HCT116 (cell line): ENCODE results near the gene ID3. TPM values are rescaled to one million over a fixed set of nuclear protein-coding genes. Genes with fewer than 3 reads are reported as not detected.

Experiments
- ATAC-seq: fragments of 200-7000 bp; cut with Tn5 transposase; 2 replicates; pipeline ENCODE4 v1.9.1; 2020; ENCODE audit warnings: mild to moderate bottlenecking, moderate library complexity
- BruUV-seq: library from RNA; stranded (reverse); fragments of 400-500 nt; replicated peaks from 2 replicates; lab custom pipeline; 2021; lab: Mats Ljungman, UMichigan
- CTCF ChIA-PET: fragments of 300-600 bp; sonication (Branson Sonifier 250); formaldehyde crosslinking; loops from one replicate; lab custom pipeline; 2021; ENCODE audit warnings: antibody characterized with exemption; lab: Charles Lee
- POLR2A ChIA-PET: fragments of 300-600, 350-600 bp; sonication (Branson Sonifier 250); formaldehyde crosslinking; loops from one replicate; lab custom pipeline; 2021; ENCODE audit warnings: antibody characterized with exemption; lab: Charles Lee
- RAD21 ChIA-PET, 2 experiments: fragments of 300-600 bp; sonication (Branson Sonifier 250); formaldehyde crosslinking; loops; one replicate each; lab custom pipeline; 2023; ENCODE audit warnings: low total read pairs in 2 of 2; ENCODE audit not compliant: uncharacterized antibody in 2 of 2, unreplicated experiment in 2 of 2, low non-redundant PET in 1 of 2; lab: Charles Lee
- DNase-seq: peaks from one replicate; pipeline ENCODE4 v3.0.0-alpha.2; 2010; ENCODE audit warnings: low read depth, low spot score
- H2AFZ ChIP-seq: fragments of 200-600 bp; shearing (Covaris generic), sonication (generic); 2 replicates; pipeline ENCODE4 v1.6.1; 2017; ENCODE audit warnings: low read depth, mixed run types, mixed read lengths, antibody characterized with exemption, low read length; ENCODE audit not compliant: poor library complexity, severe bottlenecking
- H3K27ac ChIP-seq: 2 replicates; pipeline ENCODE4 v1.5.1; 2012; ENCODE audit warnings: low read depth, low read length
- H3K27me3 ChIP-seq: fragments of 200-600 bp; sonication (generic); 2 replicates; pipeline ENCODE4 v1.6.1; 2016; ENCODE audit warnings: mixed run types, low read length, mixed read lengths; ENCODE audit not compliant: insufficient read depth
- H3K36me3 ChIP-seq, 2 experiments: fragments of 200-500 bp in 1 of 2; fragments of 200-600 bp in 1 of 2; sonication (Bioruptor generic) in 1 of 2; sonication (generic) in 1 of 2; 2 replicates each; pipeline versions ENCODE4 v1.5.1 to v1.6.1; 2014 to 2016; ENCODE audit warnings: low read length in 2 of 2, inconsistent platforms in 1 of 2, mixed read lengths in 1 of 2, mixed run types in 1 of 2; ENCODE audit not compliant: insufficient read depth in 2 of 2, control insufficient read depth in 1 of 2
- H3K4me1 ChIP-seq, 2 experiments: fragments of 200-600 bp in 1 of 2; sonication (generic) in 1 of 2; 2 replicates each; pipeline versions ENCODE4 v1.5.1 to v1.6.1; 2012 to 2017; ENCODE audit warnings: low read length in 2 of 2, inconsistent platforms in 1 of 2, mild to moderate bottlenecking in 1 of 2, mixed read lengths in 1 of 2, mixed run types in 1 of 2, moderate library complexity in 1 of 2; ENCODE audit not compliant: insufficient read depth in 2 of 2, control insufficient read depth in 1 of 2
- H3K4me2 ChIP-seq: fragments of 200-600 bp; sonication (generic); 2 replicates; pipeline ENCODE4 v1.6.1; 2017; ENCODE audit warnings: mixed run types, low read length, mixed read lengths
- H3K4me3 ChIP-seq, 2 experiments: fragments of 200-600 bp in 1 of 2; sonication (generic) in 1 of 2; replicated peaks in 1 of 2; 2 replicates each; pipeline ENCODE4 v1.5.1; 2011 to 2016; ENCODE audit warnings: low read length in 2 of 2, control low read depth in 1 of 2, low read depth in 1 of 2, mild to moderate bottlenecking in 1 of 2, mixed read lengths in 1 of 2, mixed run types in 1 of 2
- H3K79me2 ChIP-seq: fragments of 200-600 bp; sonication (generic); 2 replicates; pipeline ENCODE4 v1.6.1; 2017; ENCODE audit warnings: mild to moderate bottlenecking, mixed run types, low read length, moderate library complexity, mixed read lengths; ENCODE audit not compliant: insufficient read depth
- H3K9ac ChIP-seq: fragments of 200-600 bp; sonication (generic); 2 replicates; pipeline ENCODE4 v1.6.1; 2016; ENCODE audit warnings: low read length, mixed read lengths
- H3K9me2 ChIP-seq: fragments of 200-600 bp; sonication (generic), shearing (Covaris generic); 2 replicates; pipeline ENCODE4 v1.6.1; 2017; ENCODE audit warnings: mixed run types, mild to moderate bottlenecking, moderate library complexity; ENCODE audit not compliant: insufficient read depth
- H3K9me3 ChIP-seq, 2 experiments: fragments of 200-500 bp in 1 of 2; fragments of 200-600 bp in 1 of 2; sonication (Bioruptor generic) in 1 of 2; sonication (generic) in 1 of 2; 2 replicates each; pipeline ENCODE4 v1.6.1; 2014 to 2017; ENCODE audit warnings: low read length in 2 of 2, mixed read lengths in 2 of 2, inconsistent platforms in 1 of 2, low read depth in 1 of 2, mild to moderate bottlenecking in 1 of 2, mixed run types in 1 of 2, moderate library complexity in 1 of 2; ENCODE audit not compliant: control insufficient read depth in 1 of 2, insufficient read depth in 1 of 2
- H4K20me1 ChIP-seq: fragments of 200-600 bp; sonication (generic), shearing (Covaris generic); 2 replicates; pipeline ENCODE4 v1.6.1; 2017; ENCODE audit warnings: mixed run types, mild to moderate bottlenecking, moderate library complexity; ENCODE audit not compliant: insufficient read depth
- ELF1 ChIP-seq: IDR thresholded peaks from 2 replicates; pipeline ENCODE4 v1.6.1; 2012; ENCODE audit warnings: low read depth, borderline replicate concordance
- JUND ChIP-seq: IDR thresholded peaks from 2 replicates; pipeline ENCODE4 v1.6.1; 2012
- MAX ChIP-seq: IDR thresholded peaks from 2 replicates; pipeline ENCODE4 v1.6.1; 2012
- POLR2A ChIP-seq: IDR thresholded peaks from 2 replicates; pipeline ENCODE4 v1.7.0; 2011; ENCODE audit warnings: borderline replicate concordance; ENCODE audit not compliant: insufficient read depth, insufficient read length; ENCODE audit errors: extremely low read depth
- SIN3A ChIP-seq: IDR thresholded peaks from 2 replicates; pipeline ENCODE4 v1.6.1; 2012; ENCODE audit warnings: low read depth
- TCF7L2 ChIP-seq: IDR thresholded peaks from 2 replicates; pipeline ENCODE4 v1.7.0; 2011; ENCODE audit warnings: borderline replicate concordance, inconsistent platforms; ENCODE audit not compliant: insufficient read depth, insufficient read length; ENCODE audit errors: extremely low read depth
- YY1 ChIP-seq: IDR thresholded peaks from 2 replicates; pipeline ENCODE4 v1.6.1; 2011; ENCODE audit warnings: low read length, low read depth, moderate library complexity, mild to moderate bottlenecking; ENCODE audit not compliant: insufficient replicate concordance; ENCODE audit errors: extremely low read depth
- intact Hi-C: fragments of 100-400 bp; cut with micrococcal nuclease; formaldehyde crosslinking; loops from 2 replicates; pipeline ENCODE4 v1.10.0; 2022
- total RNA-seq: library from RNA; stranded (reverse); gene quantifications from one replicate; pipeline ENCODE4 v1.2.1, GENCODE V29; 2021; ENCODE audit not compliant: unreplicated experiment

ID3 gene
- total RNA-seq, 1 experiment from 2014 or later, result 183 TPM

GRCh38 chr1:23557471-23558124, 1.7 kb downstream of the ID3 start (continued):
- TF ChIP-seq TCF7L2 (no peak), SIN3A (no peak), JUND (no peak)

- ChIA-PET POLR2A (interaction anchor here (1.0 to 3.1 kb wide), 4 partner anchors 20 to 81 kb away, joined by 3 to 14 read pairs (median 4); partner anchors contain the start of gene E2F2), RAD21 (interaction anchor here (2.6 to 2.7 kb wide), 1 partner anchor 80 kb away, joined by 10 to 13 read pairs; no protein-coding TSS in a partner anchor)
- Histone ChIP-seq H3K27ac (peak overlapping the region; percentile 89), H3K9ac (peak overlapping the region; percentile 94), H3K79me2 (peaks cover 22% of the 10 kb centered on the region), H4K20me1 (no peaks in the 10 kb centered on the region; the same call in 1 of the 2 replicates)
- ATAC-seq, result peak; percentile 1; the same call in 1 of the 2 replicates
- TF ChIP-seq POLR2A (peak; percentile 80), MAX (no peak), ELF1 (no peak), TCF7L2 (peak; percentile 18), YY1 (no peak)
- TF ChIP-seq, all 23 proteins: peak for 2
- Histone ChIP-seq H2AFZ (no peak overlapping the region), H3K27me3 (no peaks in the 10 kb centered on the region), H3K4me2 (peak overlapping the region; percentile 85), H3K9me3 (no peaks in the 10 kb centered on the region), H3K4me3 (peak overlapping the region; percentile 79 to 95), H3K9me2 (no peaks in the 10 kb centered on the region), H3K36me3 (peaks cover 0 to 2% of the 10 kb centered on the region in 2 experiments; a peak in 1 of 4 replicates), H3K4me1 (peaks cover 64 to 82% of the 10 kb centered on the region in 2 experiments)
- intact Hi-C loops, result no loop called here
- DNase-seq, result peak; percentile 44
- BruUV-seq, result no TSS peak
- CTCF ChIA-PET, result interaction anchor here (0.6 to 5.3 kb wide), 4 partner anchors 22 to 100 kb away, joined by 3 to 34 read pairs (median 10); no protein-coding TSS in a partner anchor
These were observed 2.4 kb downstream of the ID3 start for GRCh38 chr1:23556635-23557470.
